OCI-LY7 (cell line): ENCODE data around the gene NUPR2. TPM values are rescaled to one million over a fixed set of nuclear protein-coding genes. Genes with fewer than 3 reads are reported as not detected.

Experiments used
- BruUV-seq: library from RNA; stranded (reverse); fragments of 400-500 nt; replicated peaks from 2 replicates; lab custom pipeline; 2021; lab: Mats Ljungman, UMichigan
- CTCF ChIA-PET: fragments of 300-600 bp; sonication (Branson Sonifier 250); formaldehyde crosslinking; loops from one replicate; lab custom pipeline; 2022; ENCODE audit warnings: antibody characterized with exemption; ENCODE audit not compliant: unreplicated experiment; lab: Charles Lee
- POLR2A ChIA-PET: fragments of 300-600 bp; sonication (Branson Sonifier 250); formaldehyde crosslinking; loops from one replicate; lab custom pipeline; 2022; ENCODE audit warnings: antibody characterized with exemption; lab: Charles Lee
- DNase-seq: peaks from one replicate; pipeline ENCODE4 v3.0.0-alpha.2; 2015; ENCODE audit warnings: low spot score
- H2AFZ ChIP-seq: fragments of 200-600 bp; sonication (generic), shearing (Covaris generic); 2 replicates; pipeline ENCODE4 v1.6.1; 2014; ENCODE audit warnings: mild to moderate bottlenecking, antibody characterized with exemption, low read length, moderate library complexity
- H3K27ac ChIP-seq: fragments of 200-600 bp; sonication (generic); 2 replicates; pipeline ENCODE4 v1.5.1; 2014; ENCODE audit warnings: mixed run types, low read depth, mild to moderate bottlenecking, moderate library complexity, low read length, inconsistent platforms; ENCODE audit not compliant: poor library complexity, severe bottlenecking
- H3K36me3 ChIP-seq: fragments of 200-600 bp; sonication (generic); 2 replicates; pipeline ENCODE4 v1.6.1; 2014; ENCODE audit warnings: mild to moderate bottlenecking, antibody characterized with exemption, low read length, moderate library complexity, mixed read lengths; ENCODE audit not compliant: insufficient read depth
- H3K4me1 ChIP-seq: fragments of 200-600 bp; sonication (generic); 2 replicates; pipeline ENCODE4 v1.5.1; 2014; ENCODE audit warnings: mild to moderate bottlenecking, low read length; ENCODE audit not compliant: insufficient read depth, poor library complexity, severe bottlenecking
- H3K4me2 ChIP-seq: fragments of 200-600 bp; sonication (generic); 2 replicates; pipeline ENCODE4 v1.6.1; 2014; ENCODE audit warnings: mild to moderate bottlenecking, low read length
- H3K4me3 ChIP-seq: fragments of 200-600 bp; sonication (generic); 2 replicates; pipeline ENCODE4 v1.5.1; 2014; ENCODE audit warnings: mild to moderate bottlenecking, low read depth, low read length; ENCODE audit not compliant: poor library complexity, severe bottlenecking
- H3K79me2 ChIP-seq: fragments of 200-600 bp; sonication (generic); 2 replicates; pipeline ENCODE4 v1.6.1; 2016; ENCODE audit warnings: low read depth, mild to moderate bottlenecking, low read length, moderate library complexity, mixed read lengths; ENCODE audit not compliant: insufficient read depth
- H3K9me2 ChIP-seq: fragments of 200-600 bp; sonication (generic); 2 replicates; pipeline ENCODE4 v1.6.1; 2016; ENCODE audit warnings: mild to moderate bottlenecking, low read length, mixed read lengths; ENCODE audit not compliant: insufficient read depth
- H3K9me3 ChIP-seq: fragments of 200-600 bp; sonication (generic); 2 replicates; pipeline ENCODE4 v1.6.1; 2014; ENCODE audit warnings: mild to moderate bottlenecking, mixed run types, low read length, mixed read lengths
- H4K20me1 ChIP-seq: fragments of 200-600 bp; sonication (generic); 2 replicates; pipeline ENCODE4 v1.6.1; 2014; ENCODE audit warnings: mild to moderate bottlenecking, antibody characterized with exemption, low read length, moderate library complexity, mixed read lengths; ENCODE audit not compliant: insufficient read depth
- EZH2phosphoT487 ChIP-seq: fragments of 200-600 bp; sonication (generic); IDR thresholded peaks from 2 replicates; pipeline ENCODE4 v1.6.1; 2018; ENCODE audit warnings: low read depth, borderline replicate concordance, mild to moderate bottlenecking, mixed run types, antibody characterized with exemption, low read length, moderate library complexity, mixed read lengths
- intact Hi-C: fragments of 100-400 bp; cut with micrococcal nuclease; formaldehyde crosslinking; loops from one replicate; pipeline ENCODE4 v1.10.0; 2022; ENCODE audit not compliant: unreplicated experiment
- total RNA-seq, 2 experiments: library from RNA; depleted of rRNA in 1 of 2; stranded (reverse); fragments of >200 nt in 1 of 2; shearing (Covaris generic) in 1 of 2; gene quantifications; 2 replicates each; pipeline ENCODE4 v1.2.3, GENCODE V29; 2014 to 2022
- TF ChIP-seq, protein P1 (sequence below): fragments of 200-600 bp; sonication (generic); conservative IDR thresholded peaks from 2 replicates; pipeline ENCODE4 v1.5.1; 2014; ENCODE audit warnings: mild to moderate bottlenecking, antibody characterized with exemption, low read length, moderate library complexity, mixed read lengths

NUPR2 gene
- total RNA-seq, 2 experiments from 2014 or later: not detected

- no peak overlapping the region for H3K27ac ChIP-seq
- H3K4me2 ChIP-seq: no peak overlapping the region
- CTCF ChIA-PET: no interaction called here
- no peaks in the 10 kb centered on the region for H3K9me3 ChIP-seq
- H3K36me3 ChIP-seq: peaks cover 23% of the 10 kb centered on the region
- H4K20me1 ChIP-seq: no peaks in the 10 kb centered on the region
- POLR2A ChIA-PET: no interaction called here
- H2AFZ ChIP-seq: no peak overlapping the region
- TSS peak; percentile 79 for BruUV-seq
- no peak for TF ChIP-seq EZH2phosphoT487
- TF ChIP-seq, protein P1, sequence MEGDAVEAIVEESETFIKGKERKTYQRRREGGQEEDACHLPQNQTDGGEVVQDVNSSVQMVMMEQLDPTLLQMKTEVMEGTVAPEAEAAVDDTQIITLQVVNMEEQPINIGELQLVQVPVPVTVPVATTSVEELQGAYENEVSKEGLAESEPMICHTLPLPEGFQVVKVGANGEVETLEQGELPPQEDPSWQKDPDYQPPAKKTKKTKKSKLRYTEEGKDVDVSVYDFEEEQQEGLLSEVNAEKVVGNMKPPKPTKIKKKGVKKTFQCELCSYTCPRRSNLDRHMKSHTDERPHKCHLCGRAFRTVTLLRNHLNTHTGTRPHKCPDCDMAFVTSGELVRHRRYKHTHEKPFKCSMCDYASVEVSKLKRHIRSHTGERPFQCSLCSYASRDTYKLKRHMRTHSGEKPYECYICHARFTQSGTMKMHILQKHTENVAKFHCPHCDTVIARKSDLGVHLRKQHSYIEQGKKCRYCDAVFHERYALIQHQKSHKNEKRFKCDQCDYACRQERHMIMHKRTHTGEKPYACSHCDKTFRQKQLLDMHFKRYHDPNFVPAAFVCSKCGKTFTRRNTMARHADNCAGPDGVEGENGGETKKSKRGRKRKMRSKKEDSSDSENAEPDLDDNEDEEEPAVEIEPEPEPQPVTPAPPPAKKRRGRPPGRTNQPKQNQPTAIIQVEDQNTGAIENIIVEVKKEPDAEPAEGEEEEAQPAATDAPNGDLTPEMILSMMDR: no peak
- no peaks in the 10 kb centered on the region for H3K9me2 ChIP-seq
- no peaks in the 10 kb centered on the region for H3K4me1 ChIP-seq
- H3K4me3 ChIP-seq: no peak overlapping the region
- intact Hi-C loops: no loop called here
- H3K79me2 ChIP-seq: no peaks in the 10 kb centered on the region
- no peak for DNase-seq
Observed at GRCh38 chr7:56079450-56080185, 36.6 kb downstream of the NUPR2 start.

DNA sequence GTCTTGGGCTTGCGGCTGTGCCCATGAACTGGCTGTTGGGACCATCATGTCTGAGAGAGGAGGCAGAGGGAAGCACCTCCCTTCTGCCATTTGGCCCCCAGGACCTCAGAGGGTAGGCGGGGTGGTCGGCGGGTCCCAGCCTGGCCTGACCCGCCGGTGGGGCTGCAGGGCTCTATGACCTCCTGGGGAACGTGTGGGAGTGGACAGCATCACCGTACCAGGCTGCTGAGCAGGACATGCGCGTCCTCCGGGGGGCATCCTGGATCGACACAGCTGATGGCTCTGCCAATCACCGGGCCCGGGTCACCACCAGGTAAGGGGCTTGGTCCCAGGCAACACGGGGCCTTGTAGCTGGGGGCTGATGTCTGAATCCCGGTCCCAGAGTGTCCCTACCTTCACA lies 38.0 kb downstream of the NUPR2 start:
- Histone ChIP-seq H3K36me3 (peaks cover 23% of the 10 kb centered on the region), H3K4me3 (no peak overlapping the region), H3K4me2 (no peak overlapping the region), H3K27ac (no peak overlapping the region), H4K20me1 (no peaks in the 10 kb centered on the region), H3K4me1 (no peaks in the 10 kb centered on the region), H3K9me3 (no peaks in the 10 kb centered on the region), H3K9me2 (no peaks in the 10 kb centered on the region), H2AFZ (no peak overlapping the region), H3K79me2 (no peaks in the 10 kb centered on the region)
- intact Hi-C loops: no loop called here
- DNase-seq: no peak
- ChIA-PET CTCF (interaction anchor here (0.6 kb wide), 1 partner anchor 13 kb away, joined by 3 read pairs; no protein-coding TSS in a partner anchor), POLR2A (interaction anchor here (0.6 to 1.0 kb wide), 2 partner anchors 14 to 127 kb away, joined by 3 to 10 read pairs; partner anchors contain the start of gene SUMF2)
- BruUV-seq: no TSS peak
- TF ChIP-seq, protein P1: no peak
- no peak for TF ChIP-seq EZH2phosphoT487

GRCh38 chr7:56077681-56078080 lies 38.5 kb downstream of the NUPR2 start:
- Histone ChIP-seq H3K36me3 (peaks cover 26% of the 10 kb centered on the region), H3K4me3 (no peak overlapping the region), H4K20me1 (no peaks in the 10 kb centered on the region), H3K9me3 (no peaks in the 10 kb centered on the region), H3K27ac (no peak overlapping the region), H3K4me2 (no peak overlapping the region), H3K4me1 (no peaks in the 10 kb centered on the region), H2AFZ (no peak overlapping the region), H3K79me2 (no peaks in the 10 kb centered on the region), H3K9me2 (no peaks in the 10 kb centered on the region)
- intact Hi-C loops: no loop called here
- DNase-seq: no peak
- CTCF ChIA-PET: interaction anchor here (0.6 kb wide), 1 partner anchor 12 kb away, joined by 3 read pairs; no protein-coding TSS in a partner anchor
- BruUV-seq: no TSS peak
- TF ChIP-seq, protein P1: no peak
- no peak for TF ChIP-seq EZH2phosphoT487
- POLR2A ChIA-PET: interaction anchor here (0.6 to 1.0 kb wide), 3 partner anchors 13 to 127 kb away, joined by 3 to 10 read pairs (median 3); partner anchors contain the start of gene SUMF2
